Mucosa of descending colon (tissue), 3 donors: ENCODE data around the gene CTF1. TPM values are rescaled to one million over a fixed set of nuclear protein-coding genes. Genes with fewer than 3 reads are reported as not detected.

ENCODE experiments used
- ATAC-seq: fragments of 200-7000 bp; cut with Tn5 transposase; one replicate; pipeline ENCODE4 v1.9.1; 2020; ENCODE audit warnings: mild to moderate bottlenecking, moderate library complexity
- DNase-seq, 3 donors: peaks; one replicate each; pipeline ENCODE4 v3.0.0-alpha.2; 2020
- H3K36me3 ChIP-seq: fragments of 200-600 bp; one replicate; pipeline ENCODE4 v1.8.0; 2021; ENCODE audit warnings: low read depth, mild to moderate bottlenecking
- H3K4me1 ChIP-seq: fragments of 200-600 bp; one replicate; pipeline ENCODE4 v1.8.0; 2021; ENCODE audit warnings: low read depth, mild to moderate bottlenecking
- H3K4me3 ChIP-seq: fragments of 200-600 bp; one replicate; pipeline ENCODE4 v1.8.0; 2021; ENCODE audit warnings: mild to moderate bottlenecking
- H3K9me3 ChIP-seq: fragments of 200-600 bp; one replicate; pipeline ENCODE4 v1.8.0; 2021; ENCODE audit warnings: mild to moderate bottlenecking
- CTCF ChIP-seq: fragments of 200-600 bp; IDR thresholded peaks from one replicate; pipeline ENCODE4 v1.8.0; 2022; ENCODE audit warnings: antibody characterized with exemption, mild to moderate bottlenecking
- intact Hi-C, 2 donors: fragments of 100-400 bp; cut with DNase I in 1 of 2; cut with micrococcal nuclease in 1 of 2; formaldehyde crosslinking; loops; one replicate each; pipeline versions ENCODE4 v1.11.0 to v1.11.1; 2022; cut with DNase I, micrococcal nuclease
- total RNA-seq, 3 donors: library from RNA; stranded (reverse); fragmentation: NEBNext Ultra II Directional in 2 of 3; extraction: Animal tissue kit (Norgen Biotek cat#: 25700) in 2 of 3; gene quantifications; one replicate each; pipeline versions ENCODE4 v1.2.1 to v1.2.4, GENCODE V29; 2021 to 2023
- donor health status: DM: no; HTN: no; CAD: no; lungs with moderate emphysema.
- donor health status: DM: no; HTN: no; CAD: no.
- donor health status: DM: no; HTN: yes; CAD: no.

Gene CTF1
- total RNA-seq, 3 donors from 2014 or later, result 1.1 to 7.6 (median 1.5) TPM

- ATAC-seq (peak; percentile 72), DNase-seq (peak in 2 of 3 donors; percentile 35 to 52)
- no peak for TF ChIP-seq CTCF
- H3K4me3 ChIP-seq, result no peak overlapping the region
- peaks cover 9% of the 10 kb centered on the region for H3K4me1 ChIP-seq
- intact Hi-C loops, result no loop called here
- H3K9me3 ChIP-seq, result no peaks in the 10 kb centered on the region
- no peaks in the 10 kb centered on the region for H3K36me3 ChIP-seq
Measured at GRCh38 chr16:30882429-30883310, 13.7 kb upstream of the CTF1 start.

- Histone ChIP-seq H3K36me3 (no peaks in the 10 kb centered on the region), H3K4me1 (peaks cover 4% of the 10 kb centered on the region), H3K9me3 (no peaks in the 10 kb centered on the region), H3K4me3 (no peak overlapping the region)
- intact Hi-C loops, result no loop called here
- TF ChIP-seq CTCF, result no peak
- ATAC-seq (no peak), DNase-seq (no peak)
Measured at GRCh38 chr16:30884760-30885159, 11.7 kb upstream of the CTF1 start.

GRCh38 chr16:30885196-30885595, 11.2 kb upstream of the CTF1 start:
- no peak for TF ChIP-seq CTCF
- no peaks in the 10 kb centered on the region for H3K36me3 ChIP-seq
- ATAC-seq, result no peak
- no peak overlapping the region for H3K4me3 ChIP-seq
- intact Hi-C loops, result no loop called here
- no peak for DNase-seq
- no peaks in the 10 kb centered on the region for H3K9me3 ChIP-seq
- peaks cover 4% of the 10 kb centered on the region for H3K4me1 ChIP-seq

- H3K36me3 ChIP-seq, result no peaks in the 10 kb centered on the region
- no peak overlapping the region for H3K4me3 ChIP-seq
- intact Hi-C loops, result no loop called here
- no peak for TF ChIP-seq CTCF
- H3K9me3 ChIP-seq, result no peaks in the 10 kb centered on the region
- no peak for ATAC-seq
- no peak for DNase-seq
- H3K4me1 ChIP-seq, result peaks cover 2% of the 10 kb centered on the region
Measured at GRCh38 chr16:30886145-30886544, 10.3 kb upstream of the CTF1 start.

- no peak for ATAC-seq
- H3K36me3 ChIP-seq, result no peaks in the 10 kb centered on the region
Measured at GRCh38 chr16:30887927-30888326, 8.5 kb upstream of the CTF1 start.

More at GRCh38 chr16:30887927-30888326, 8.5 kb upstream of the CTF1 start:
- TF ChIP-seq CTCF, result no peak
- H3K9me3 ChIP-seq, result no peaks in the 10 kb centered on the region
- H3K4me3 ChIP-seq, result no peak overlapping the region
- intact Hi-C loops, result no loop called here
- DNase-seq, result no peak
- peaks cover 6% of the 10 kb centered on the region for H3K4me1 ChIP-seq
